H1 (cell line): ENCODE results near the gene PGM2. TPM values are rescaled to one million over a fixed set of nuclear protein-coding genes. Genes with fewer than 3 reads are reported as not detected.

Experiments
- BACH1 ChIP-seq: IDR thresholded peaks from 2 replicates; pipeline ENCODE4 v1.6.1; 2012; ENCODE audit warnings: low read length, improper control_type of control experiment
- BCL11A ChIP-seq, 2 experiments: IDR thresholded peaks; one replicate each; pipeline ENCODE4 v1.6.1; 2011; ENCODE audit warnings: low read depth in 2 of 2, low read length in 2 of 2, mild to moderate bottlenecking in 2 of 2
- EP300 ChIP-seq, 2 experiments: IDR thresholded peaks; 1 replicate in 1 of 2; 2 replicates in 1 of 2; pipeline ENCODE4 v1.6.1; 2011 to 2012; ENCODE audit warnings: low read depth in 2 of 2, low read length in 2 of 2, mild to moderate bottlenecking in 2 of 2, borderline replicate concordance in 1 of 2, inconsistent platforms in 1 of 2, moderate library complexity in 1 of 2
- JUN ChIP-seq: IDR thresholded peaks from 2 replicates; pipeline ENCODE4 v1.6.1; 2011; ENCODE audit warnings: low read depth, mild to moderate bottlenecking, improper control_type of control experiment, low read length
- KDM5A ChIP-seq: fragments of 200-600 bp; IDR thresholded peaks from 2 replicates; pipeline ENCODE4 v1.7.1; 2012; ENCODE audit warnings: mild to moderate bottlenecking, low read length, inconsistent platforms, mixed read lengths
- SP4 ChIP-seq: IDR thresholded peaks from 2 replicates; pipeline ENCODE4 v1.6.1; 2012; ENCODE audit warnings: low read length, inconsistent platforms
- polyA plus RNA-seq, 7 experiments: library from polyadenylated mRNA; depleted of rRNA in 3 of 7; stranded (reverse) in 5 of 7; unstranded in 2 of 7; fragments of >200 nt in 5 of 7; fragments of 200-250 nt in 2 of 7; gene quantifications; 1 replicate in 5 of 7; 2 replicates in 1 of 7; 4 replicates in 1 of 7; pipeline versions ENCODE4 v1.2.1 to v1.2.3, GENCODE V29; 2011 to 2013; ENCODE audit warnings: missing spikeins in 2 of 7, mixed read lengths in 2 of 7
- total RNA-seq: library from RNA; stranded (reverse); fragmentation: NEBNext Ultra II Directional; extraction: Animal tissue kit (Norgen Biotek cat#: 25700); gene quantifications from 2 replicates; pipeline ENCODE4 v1.2.1, GENCODE V29; 2021
- TF ChIP-seq, protein P1 (sequence below), 3 experiments: IDR thresholded peaks; 1 replicate in 2 of 3; 2 replicates in 1 of 3; pipeline versions ENCODE4 v1.5.1 to v1.6.1; 2011; ENCODE audit warnings: low read length in 3 of 3, mild to moderate bottlenecking in 3 of 3, inconsistent platforms in 2 of 3, low read depth in 1 of 3, moderate library complexity in 1 of 3; ENCODE audit not compliant: insufficient read depth in 1 of 3; ENCODE audit errors: control extremely low read depth in 1 of 3

The PGM2 gene
- total and polyA plus RNA-seq, 2 of the 8 experiments (the other 6 are each of a cell fraction or from before 2014, with no cell fraction given): 7.7 to 38.0 TPM

DNA sequence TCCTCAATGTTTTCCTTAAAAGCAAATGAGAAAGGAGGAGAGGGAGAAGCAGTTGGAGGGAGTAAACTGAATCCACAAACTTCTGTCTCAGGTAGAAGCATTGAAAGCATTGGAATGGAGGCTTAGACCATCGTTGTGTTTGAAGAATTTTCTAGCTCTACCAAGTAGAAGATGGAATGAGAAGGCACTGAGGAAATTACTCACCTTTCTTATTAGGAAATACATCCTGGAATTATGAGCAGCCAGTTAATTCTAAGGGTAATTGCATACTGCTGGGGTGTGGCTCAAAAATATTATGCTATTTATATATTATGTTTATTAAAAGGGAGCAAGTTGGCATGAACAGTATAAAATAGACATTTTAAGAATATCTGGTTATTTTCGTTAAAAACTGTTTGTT lies 12.9 kb downstream of the PGM2 start (continued):
- TF ChIP-seq BACH1 (no peak), KDM5A (no peak), SP4 (no peak), BCL11A (IDR thresholded peaks at IDR 0.05; ENCODE audit: low read depth in 2 of 2, low read length in 2 of 2) (no peak), EP300 (IDR thresholded peaks at IDR 0.05; ENCODE audit: borderline replicate concordance in 1 of 2, low read depth in 2 of 2, low read length in 2 of 2) (no peak), JUN (no peak)
- TF ChIP-seq, protein P1, sequence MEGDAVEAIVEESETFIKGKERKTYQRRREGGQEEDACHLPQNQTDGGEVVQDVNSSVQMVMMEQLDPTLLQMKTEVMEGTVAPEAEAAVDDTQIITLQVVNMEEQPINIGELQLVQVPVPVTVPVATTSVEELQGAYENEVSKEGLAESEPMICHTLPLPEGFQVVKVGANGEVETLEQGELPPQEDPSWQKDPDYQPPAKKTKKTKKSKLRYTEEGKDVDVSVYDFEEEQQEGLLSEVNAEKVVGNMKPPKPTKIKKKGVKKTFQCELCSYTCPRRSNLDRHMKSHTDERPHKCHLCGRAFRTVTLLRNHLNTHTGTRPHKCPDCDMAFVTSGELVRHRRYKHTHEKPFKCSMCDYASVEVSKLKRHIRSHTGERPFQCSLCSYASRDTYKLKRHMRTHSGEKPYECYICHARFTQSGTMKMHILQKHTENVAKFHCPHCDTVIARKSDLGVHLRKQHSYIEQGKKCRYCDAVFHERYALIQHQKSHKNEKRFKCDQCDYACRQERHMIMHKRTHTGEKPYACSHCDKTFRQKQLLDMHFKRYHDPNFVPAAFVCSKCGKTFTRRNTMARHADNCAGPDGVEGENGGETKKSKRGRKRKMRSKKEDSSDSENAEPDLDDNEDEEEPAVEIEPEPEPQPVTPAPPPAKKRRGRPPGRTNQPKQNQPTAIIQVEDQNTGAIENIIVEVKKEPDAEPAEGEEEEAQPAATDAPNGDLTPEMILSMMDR (IDR thresholded peaks at IDR 0.05; ENCODE audit: control extremely low read depth in 1 of 3, insufficient read depth in 1 of 3, low read depth in 1 of 3, low read length in 3 of 3): no peak
